Epithelial cell of esophagus (primary cell): ENCODE measurements around the gene EGFL7.

Experiments
- DNase-seq: peaks from one replicate; pipeline ENCODE4 v3.0.0; 2010; ENCODE audit warnings: low read depth
- H3K4me3 ChIP-seq: 2 replicates; pipeline ENCODE4 v1.5.1; 2011; ENCODE audit warnings: mild to moderate bottlenecking, low read length, control low read depth
- CTCF ChIP-seq: IDR thresholded peaks from 2 replicates; pipeline ENCODE4 v1.5.1; 2011; ENCODE audit warnings: low read depth, mild to moderate bottlenecking, low read length, control low read depth, inconsistent platforms; ENCODE audit not compliant: insufficient read depth; ENCODE audit errors: missing control alignments

Gene EGFL7

GRCh38 chr9:136662656-136663581 lies at the start of gene EGFL7:
EGFL7 (plus strand) TSS chr9:136662916; CDS start chr9:136668283, 5,367 bp downstream.
- no peak for TF ChIP-seq CTCF
- no peak for DNase-seq
- no peak within 1 kb of the TSS for H3K4me3 ChIP-seq

GRCh38 chr9:136613824-136614371 lies 48.8 kb upstream of the EGFL7 start:
- H3K4me3 ChIP-seq = no peak overlapping the region
- no peak for DNase-seq
- no peak for TF ChIP-seq CTCF

GRCh38 chr9:136614372-136614922 lies 48.3 kb upstream of the EGFL7 start:
- no peak overlapping the region for H3K4me3 ChIP-seq
- TF ChIP-seq CTCF = no peak
- DNase-seq = no peak

- TF ChIP-seq CTCF = peak; percentile 10
- no peak overlapping the region for H3K4me3 ChIP-seq
- peak; percentile 49 for DNase-seq
Measured at GRCh38 chr9:136614967-136615623, 47.6 kb upstream of the EGFL7 start.

GRCh38 chr9:136615631-136616306 lies 46.9 kb upstream of the EGFL7 start:
- no peak overlapping the region for H3K4me3 ChIP-seq
- TF ChIP-seq CTCF = no peak
- no peak for DNase-seq

GRCh38 chr9:136616307-136616635 lies 46.4 kb upstream of the EGFL7 start:
- TF ChIP-seq CTCF = no peak
- H3K4me3 ChIP-seq = no peak overlapping the region
- no peak for DNase-seq
